GM19463 (cell line): Measurements from ENCODE around the gene ADAR.
"Not testable (repeated sequence)": the region's sequence is repeated elsewhere in the genome, so short reads cannot be mapped to it uniquely, and the experiment has no call there.

Experiments used
- ATAC-seq: cut with Tn5 transposase; IDR thresholded peaks from one replicate; pipeline ENCODE4 v1.9.1; 2021; ENCODE audit warnings: mild to moderate bottlenecking, moderate library complexity; ENCODE audit not compliant: unreplicated experiment

Gene ADAR, protein sequence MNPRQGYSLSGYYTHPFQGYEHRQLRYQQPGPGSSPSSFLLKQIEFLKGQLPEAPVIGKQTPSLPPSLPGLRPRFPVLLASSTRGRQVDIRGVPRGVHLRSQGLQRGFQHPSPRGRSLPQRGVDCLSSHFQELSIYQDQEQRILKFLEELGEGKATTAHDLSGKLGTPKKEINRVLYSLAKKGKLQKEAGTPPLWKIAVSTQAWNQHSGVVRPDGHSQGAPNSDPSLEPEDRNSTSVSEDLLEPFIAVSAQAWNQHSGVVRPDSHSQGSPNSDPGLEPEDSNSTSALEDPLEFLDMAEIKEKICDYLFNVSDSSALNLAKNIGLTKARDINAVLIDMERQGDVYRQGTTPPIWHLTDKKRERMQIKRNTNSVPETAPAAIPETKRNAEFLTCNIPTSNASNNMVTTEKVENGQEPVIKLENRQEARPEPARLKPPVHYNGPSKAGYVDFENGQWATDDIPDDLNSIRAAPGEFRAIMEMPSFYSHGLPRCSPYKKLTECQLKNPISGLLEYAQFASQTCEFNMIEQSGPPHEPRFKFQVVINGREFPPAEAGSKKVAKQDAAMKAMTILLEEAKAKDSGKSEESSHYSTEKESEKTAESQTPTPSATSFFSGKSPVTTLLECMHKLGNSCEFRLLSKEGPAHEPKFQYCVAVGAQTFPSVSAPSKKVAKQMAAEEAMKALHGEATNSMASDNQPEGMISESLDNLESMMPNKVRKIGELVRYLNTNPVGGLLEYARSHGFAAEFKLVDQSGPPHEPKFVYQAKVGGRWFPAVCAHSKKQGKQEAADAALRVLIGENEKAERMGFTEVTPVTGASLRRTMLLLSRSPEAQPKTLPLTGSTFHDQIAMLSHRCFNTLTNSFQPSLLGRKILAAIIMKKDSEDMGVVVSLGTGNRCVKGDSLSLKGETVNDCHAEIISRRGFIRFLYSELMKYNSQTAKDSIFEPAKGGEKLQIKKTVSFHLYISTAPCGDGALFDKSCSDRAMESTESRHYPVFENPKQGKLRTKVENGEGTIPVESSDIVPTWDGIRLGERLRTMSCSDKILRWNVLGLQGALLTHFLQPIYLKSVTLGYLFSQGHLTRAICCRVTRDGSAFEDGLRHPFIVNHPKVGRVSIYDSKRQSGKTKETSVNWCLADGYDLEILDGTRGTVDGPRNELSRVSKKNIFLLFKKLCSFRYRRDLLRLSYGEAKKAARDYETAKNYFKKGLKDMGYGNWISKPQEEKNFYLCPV

DNA sequence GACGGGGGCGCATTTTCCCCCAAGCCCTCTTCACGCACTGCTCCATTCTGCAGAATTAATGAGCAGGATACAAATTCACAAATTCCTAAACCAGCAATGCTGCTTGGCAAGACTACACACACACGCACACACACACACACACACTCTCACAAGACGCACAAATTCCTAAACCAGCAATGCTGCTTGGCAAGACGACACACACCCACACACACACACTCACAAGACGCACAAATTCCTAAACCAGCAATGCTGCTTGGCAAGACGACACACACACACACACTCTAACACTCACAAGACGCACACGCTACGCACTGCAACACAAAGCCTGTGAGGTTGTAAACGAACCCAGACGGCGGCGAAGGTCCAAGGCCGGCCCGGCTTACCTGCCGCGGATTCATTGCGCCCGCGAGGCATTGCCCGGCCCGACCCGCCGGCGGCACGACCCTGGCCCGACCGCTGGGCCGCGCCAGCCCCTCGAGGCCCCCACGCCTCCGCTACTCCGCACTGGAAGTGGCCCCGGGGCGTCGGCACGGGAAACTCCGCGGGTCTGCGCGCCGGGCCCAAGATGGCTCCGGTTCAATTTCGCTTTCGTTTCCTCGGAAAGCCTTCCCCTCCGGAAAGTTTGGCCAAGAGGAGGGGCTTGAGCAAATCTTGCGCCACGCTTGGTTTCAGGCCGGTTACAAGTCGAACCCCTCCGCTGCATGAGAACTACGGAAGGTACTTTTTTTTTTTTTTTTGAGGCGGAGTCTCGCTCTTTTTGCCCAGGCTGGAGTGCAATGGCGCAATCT lies at the start of gene ADAR:
ADAR (minus strand) TSS at position 578 of the 788 bp plus-strand sequence; CDS start at position 398, 180 bp downstream.
- peak; percentile 63 for ATAC-seq

DNA sequence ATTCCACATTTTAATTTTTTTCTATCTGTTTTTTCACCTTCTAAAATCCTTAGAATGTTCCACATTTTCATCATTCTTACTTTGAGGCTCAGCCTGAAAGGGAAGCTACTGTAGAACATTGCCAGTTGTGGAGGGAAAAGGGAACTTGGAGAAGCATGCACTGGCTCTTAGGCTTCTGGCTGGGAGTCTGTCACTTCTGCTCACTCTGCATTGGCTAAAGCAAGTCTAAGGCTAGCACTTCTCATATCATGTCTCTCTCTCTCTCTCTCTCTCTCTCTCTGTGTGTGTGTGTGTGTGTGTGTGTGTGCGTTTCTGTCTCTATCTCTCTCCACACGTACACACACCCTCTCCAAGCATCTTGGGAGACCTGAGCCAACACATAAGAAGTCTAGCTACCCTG lies 49.6 kb upstream of the ADAR start:
- no peak for ATAC-seq

DNA sequence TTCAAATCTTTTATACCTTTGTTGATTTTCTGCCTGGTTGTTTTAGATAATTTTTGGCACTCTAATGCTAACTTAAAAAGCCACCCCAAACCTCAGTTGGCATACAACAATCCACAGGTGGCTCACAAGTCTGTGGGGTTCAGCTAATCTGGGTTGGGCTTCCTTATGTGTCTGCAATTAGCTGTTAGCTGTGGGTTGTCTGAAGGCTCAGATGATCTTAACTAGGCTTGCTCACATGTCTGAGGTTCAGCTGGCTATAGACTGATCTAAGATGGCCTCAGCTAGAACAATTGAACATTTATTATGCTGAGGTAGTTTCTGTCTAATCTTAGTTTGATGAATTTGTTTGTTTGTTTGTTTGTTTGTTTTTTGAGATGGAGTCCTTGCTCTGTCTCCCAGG lies 44.9 kb upstream of the ADAR start:
- ATAC-seq: no peak

DNA sequence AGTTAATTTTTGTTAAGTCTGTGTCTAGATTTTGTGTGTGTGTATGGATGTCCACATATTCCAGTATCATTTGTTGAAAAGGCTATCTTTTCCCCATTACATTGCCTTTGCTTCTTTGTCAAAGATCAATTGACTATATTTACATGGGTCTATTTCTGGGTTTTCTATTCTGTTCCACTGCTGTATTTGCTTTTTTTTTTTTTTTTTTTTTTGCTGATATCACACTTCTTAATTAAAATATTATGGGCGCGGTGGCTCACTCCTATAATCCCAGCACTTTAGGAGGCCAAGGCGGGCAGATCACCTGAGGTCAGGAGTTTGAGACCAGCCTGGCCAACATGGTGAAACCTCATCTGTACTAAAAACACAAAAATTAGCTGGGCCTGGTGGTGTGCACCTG lies 36.7 kb upstream of the ADAR start:
- ATAC-seq: not testable (repeated sequence)

- ATAC-seq: no peak
Observed at GRCh38 chr1:154641534-154641933, 33.5 kb upstream of the ADAR start.

- ATAC-seq: no peak
Observed at GRCh38 chr1:154639876-154640275, 31.9 kb upstream of the ADAR start.

DNA sequence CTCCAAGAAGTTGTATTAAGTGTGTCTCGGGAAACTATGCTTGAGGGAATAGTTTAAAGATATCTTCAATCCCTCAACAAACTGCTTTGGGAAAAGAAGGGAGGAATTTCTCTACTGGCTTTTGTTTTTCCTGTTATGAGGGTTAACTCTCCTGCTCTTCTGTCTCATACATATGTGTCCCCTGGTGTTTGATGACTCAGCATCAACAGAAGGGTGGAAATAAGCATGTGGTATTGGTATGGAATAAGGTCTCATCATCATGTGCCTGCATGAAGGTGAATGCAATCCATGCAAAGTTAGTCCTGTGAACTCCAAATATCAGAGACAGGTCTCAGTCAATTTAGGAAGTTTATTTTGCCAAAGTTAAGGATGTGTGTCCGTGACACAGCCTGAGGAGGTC lies 27.2 kb upstream of the ADAR start:
- ATAC-seq: no peak

- ATAC-seq: no peak
Observed at GRCh38 chr1:154629675-154630073, 21.7 kb upstream of the ADAR start.

DNA sequence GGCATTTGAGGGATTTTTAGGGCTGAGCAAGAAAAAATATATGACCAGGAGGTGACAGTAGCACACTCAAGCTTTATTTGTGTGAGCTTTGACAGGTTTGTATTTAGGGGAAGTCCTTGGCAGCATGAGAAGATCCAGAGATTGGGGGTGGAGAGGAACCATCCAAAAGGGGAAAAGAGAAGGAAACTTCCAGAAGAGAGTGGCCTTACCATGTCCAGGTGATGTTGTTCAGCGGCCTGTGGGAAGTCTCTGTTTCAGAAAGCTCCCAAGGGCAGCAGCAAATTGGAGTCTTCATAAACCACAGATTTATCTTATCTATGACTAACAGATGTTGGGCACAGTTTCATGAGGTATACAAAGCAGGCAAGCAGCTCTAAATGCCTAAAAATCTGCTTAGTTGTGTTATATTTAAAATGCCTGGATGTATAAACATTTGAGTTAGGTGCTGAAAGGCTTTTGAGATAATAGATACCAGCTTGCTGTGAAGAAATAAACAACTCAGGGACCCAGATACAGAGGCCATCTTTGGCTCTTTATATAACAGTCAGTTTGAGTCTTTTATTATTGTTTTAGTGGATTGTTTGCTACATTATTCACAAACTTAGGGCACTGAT lies 21.2 kb upstream of the ADAR start:
- no peak for ATAC-seq

DNA sequence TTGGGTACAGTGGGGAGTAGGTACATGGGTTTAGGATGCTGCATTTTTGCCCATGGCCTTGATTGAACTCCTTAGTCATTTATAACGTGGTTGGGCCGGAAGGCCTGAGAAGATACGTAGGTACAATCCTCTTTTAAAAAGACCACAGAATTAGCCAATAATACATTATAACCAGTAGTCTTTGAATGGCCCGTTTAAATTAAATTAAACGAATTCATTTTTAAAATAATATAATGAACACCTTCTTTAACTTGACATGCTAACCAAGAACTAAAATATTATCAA lies 20.1 kb upstream of the ADAR start:
- no peak for ATAC-seq

GRCh38 chr1:154627257-154628120 lies 19.5 kb upstream of the ADAR start:
- ATAC-seq: peak; percentile 58

DNA sequence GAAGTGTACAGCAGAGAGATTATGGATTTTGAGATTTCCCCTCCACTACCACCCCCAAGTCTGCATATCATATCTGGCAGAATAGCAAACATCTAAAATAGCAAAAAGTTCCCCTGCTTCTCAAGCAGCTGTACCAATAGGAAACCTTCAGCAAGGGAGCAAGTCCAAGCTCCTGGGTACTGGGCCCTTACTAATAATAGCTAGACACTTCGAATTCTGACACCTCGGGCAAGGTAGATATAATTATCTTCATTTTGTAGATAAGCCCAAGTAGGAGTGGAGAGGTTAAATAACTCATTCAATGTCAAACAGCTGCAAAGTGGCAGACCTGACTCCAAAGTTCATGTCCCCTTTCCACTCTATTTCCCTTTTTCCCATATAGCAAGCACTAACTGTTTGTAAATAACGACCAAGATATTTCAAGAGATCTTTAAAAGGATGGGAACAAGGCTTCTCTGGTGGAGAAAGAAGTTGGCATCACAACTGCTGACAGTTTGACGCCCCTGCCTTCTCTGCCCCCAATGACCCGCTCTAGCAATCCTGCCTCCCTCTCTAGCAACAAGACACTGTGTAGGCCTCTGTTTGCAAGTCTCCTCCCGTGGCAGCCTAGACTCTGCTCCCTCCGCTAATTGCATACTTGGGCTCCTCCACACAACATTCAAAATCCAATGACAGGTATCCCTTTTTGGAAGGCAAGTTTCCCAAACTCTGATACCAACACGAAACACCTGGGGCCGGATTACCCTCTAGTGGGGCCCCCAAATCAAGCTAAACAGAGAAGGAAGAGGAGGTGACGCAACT lies 18.7 kb upstream of the ADAR start:
- ATAC-seq: no peak

GRCh38 chr1:154624746-154625643 lies 17.0 kb upstream of the ADAR start:
- ATAC-seq: no peak

DNA sequence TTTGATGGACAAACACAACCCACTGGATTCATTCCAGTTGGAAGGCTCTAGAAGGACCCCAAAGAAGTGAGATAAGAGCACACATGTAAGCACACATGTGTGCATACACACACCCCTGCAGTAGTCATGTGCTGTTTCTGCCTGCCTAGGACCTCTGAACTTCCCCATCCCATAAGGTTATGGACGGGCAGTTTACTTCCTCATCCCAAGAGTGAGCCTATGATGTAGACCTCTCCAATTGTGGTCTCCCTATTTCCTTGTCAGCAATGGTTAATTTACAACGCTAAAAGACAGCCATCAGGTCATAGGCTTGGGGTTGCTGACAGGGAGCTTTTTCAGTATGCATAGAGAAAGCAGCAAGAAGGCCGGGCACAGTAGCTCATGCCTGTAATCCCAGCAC lies 15.4 kb upstream of the ADAR start:
- no peak for ATAC-seq

DNA sequence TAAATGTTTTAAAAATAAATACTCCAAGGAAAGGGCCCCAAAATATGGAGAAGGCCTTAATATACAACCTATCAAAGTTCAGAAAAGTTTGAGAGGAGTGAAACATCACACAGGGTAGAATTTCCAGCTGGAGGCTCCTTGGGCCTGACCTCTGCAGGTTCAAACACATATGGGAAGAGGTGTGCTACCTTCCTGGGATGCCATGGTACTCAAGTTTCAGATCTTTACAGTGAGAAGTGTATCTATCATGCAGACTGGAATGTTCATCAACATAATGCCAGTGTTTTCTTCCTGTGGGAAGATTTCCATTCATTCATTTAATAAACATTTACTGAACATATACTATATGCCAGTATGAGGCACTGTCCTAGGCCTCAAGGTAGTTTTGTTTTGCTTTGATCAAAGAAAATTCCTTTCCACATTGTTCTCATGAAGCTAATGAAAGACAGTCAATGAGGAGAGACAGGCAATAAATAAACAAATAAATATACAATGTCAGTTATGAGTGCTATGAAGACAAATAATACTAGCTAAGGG lies 14.6 kb upstream of the ADAR start:
- ATAC-seq: no peak

- no peak for ATAC-seq
Observed at GRCh38 chr1:154621875-154622274, 13.9 kb upstream of the ADAR start.

GRCh38 chr1:154620751-154621150 lies 12.8 kb upstream of the ADAR start:
- no peak for ATAC-seq
